Measurements from ENCODE around the gene PRPH.
"Not testable (repeated sequence)": the region's sequence is repeated elsewhere in the genome, so short reads cannot be mapped to it uniquely, and the experiment has no call there.

The PRPH gene

GRCh38 chr12:49332891-49333371, 38.0 kb downstream of the PRPH start:
- H3K36me3 Mint-ChIP-seq, result peaks cover 2% of the 10 kb centered on the region
- peaks cover 23% of the 10 kb centered on the region for H3K4me1 Mint-ChIP-seq
- peak overlapping the region; percentile 1 for H3K4me3 Mint-ChIP-seq
- H3K27ac Mint-ChIP-seq, result no peak overlapping the region
- peaks cover 37% of the 10 kb centered on the region for H3K27me3 Mint-ChIP-seq
- no peaks in the 10 kb centered on the region for H3K9me3 Mint-ChIP-seq

- peaks cover 41% of the 10 kb centered on the region for H3K27me3 Mint-ChIP-seq
- peaks cover 27% of the 10 kb centered on the region for H3K4me1 Mint-ChIP-seq
- H3K9me3 Mint-ChIP-seq, H3K27ac Mint-ChIP-seq, H3K36me3 Mint-ChIP-seq, H3K4me3 Mint-ChIP-seq: not testable (repeated sequence)
These were observed 38.8 kb downstream of the PRPH start for GRCh38 chr12:49333778-49334177.

- Mint-ChIP-seq H3K4me1 (peaks cover 27% of the 10 kb centered on the region), H3K36me3 (peaks cover 2% of the 10 kb centered on the region), H3K4me3 (no peak overlapping the region), H3K27ac (no peak overlapping the region), H3K9me3 (no peaks in the 10 kb centered on the region), H3K27me3 (peaks cover 42% of the 10 kb centered on the region)
These were observed 39.3 kb downstream of the PRPH start for GRCh38 chr12:49334226-49334625.

- Mint-ChIP-seq H3K9me3 (no peaks in the 10 kb centered on the region), H3K36me3 (peaks cover 2% of the 10 kb centered on the region), H3K4me3 (no peak overlapping the region), H3K27me3 (peaks cover 44% of the 10 kb centered on the region), H3K4me1 (peaks cover 27% of the 10 kb centered on the region), H3K27ac (no peak overlapping the region)
These were observed 39.7 kb downstream of the PRPH start for GRCh38 chr12:49334681-49335080.

- H3K4me3 Mint-ChIP-seq, result peak overlapping the region; percentile 27
- H3K9me3 Mint-ChIP-seq, result no peaks in the 10 kb centered on the region
- H3K27me3 Mint-ChIP-seq, result peaks cover 47% of the 10 kb centered on the region
- H3K27ac Mint-ChIP-seq, result peak overlapping the region; percentile 55
- H3K36me3 Mint-ChIP-seq, result peaks cover 2% of the 10 kb centered on the region
- peaks cover 27% of the 10 kb centered on the region for H3K4me1 Mint-ChIP-seq
These were observed 40.4 kb downstream of the PRPH start for GRCh38 chr12:49335118-49335954.

DNA sequence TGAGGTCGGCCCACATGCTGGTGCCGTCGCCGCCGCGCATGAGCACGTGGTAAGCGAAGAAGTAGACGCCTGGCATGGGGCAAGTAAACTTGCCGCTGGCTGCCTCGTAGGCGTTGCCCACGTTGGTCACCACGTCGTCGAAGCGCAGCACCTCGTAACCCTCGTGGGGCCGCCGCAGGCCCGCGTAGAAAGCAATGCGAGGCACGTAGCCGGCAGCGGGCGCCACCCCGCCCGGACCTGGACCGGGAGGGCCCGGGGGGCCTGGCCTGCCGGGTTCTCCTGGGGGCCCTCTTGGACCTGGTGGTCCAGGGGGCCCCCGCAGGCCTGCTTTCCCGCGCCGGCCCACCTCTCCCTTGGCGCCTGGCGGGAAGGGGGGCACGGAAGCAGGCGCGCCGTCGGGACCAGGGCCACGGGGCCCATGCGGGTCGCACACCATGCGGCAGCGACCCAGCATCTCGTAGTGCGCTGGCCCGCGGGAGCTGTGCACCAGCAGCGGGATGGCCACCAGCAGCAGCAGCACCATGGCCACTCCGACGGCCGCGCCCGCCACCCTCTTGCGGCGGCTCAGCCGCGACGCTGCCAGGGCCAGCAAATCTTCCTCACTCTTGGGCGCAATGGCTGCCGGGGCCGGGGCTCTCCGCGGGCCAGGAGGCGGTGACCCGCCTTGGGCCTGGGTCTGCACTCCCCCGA, 41.2 kb downstream of the PRPH start:
- Mint-ChIP-seq H3K27ac (peak overlapping the region; percentile 55), H3K9me3 (no peaks in the 10 kb centered on the region), H3K27me3 (peaks cover 52% of the 10 kb centered on the region), H3K36me3 (peaks cover 2% of the 10 kb centered on the region), H3K4me3 (no peak overlapping the region), H3K4me1 (peaks cover 27% of the 10 kb centered on the region)

GRCh38 chr12:49336645-49337584, 42.0 kb downstream of the PRPH start, which contains the start of gene C1QL4:
Gene C1QL4, minus strand, starts transcription at chr12:49337188. Its CDS starts 711 bp downstream, at chr12:49336477.
- no peaks in the 10 kb centered on the region for H3K9me3 Mint-ChIP-seq

DNA sequence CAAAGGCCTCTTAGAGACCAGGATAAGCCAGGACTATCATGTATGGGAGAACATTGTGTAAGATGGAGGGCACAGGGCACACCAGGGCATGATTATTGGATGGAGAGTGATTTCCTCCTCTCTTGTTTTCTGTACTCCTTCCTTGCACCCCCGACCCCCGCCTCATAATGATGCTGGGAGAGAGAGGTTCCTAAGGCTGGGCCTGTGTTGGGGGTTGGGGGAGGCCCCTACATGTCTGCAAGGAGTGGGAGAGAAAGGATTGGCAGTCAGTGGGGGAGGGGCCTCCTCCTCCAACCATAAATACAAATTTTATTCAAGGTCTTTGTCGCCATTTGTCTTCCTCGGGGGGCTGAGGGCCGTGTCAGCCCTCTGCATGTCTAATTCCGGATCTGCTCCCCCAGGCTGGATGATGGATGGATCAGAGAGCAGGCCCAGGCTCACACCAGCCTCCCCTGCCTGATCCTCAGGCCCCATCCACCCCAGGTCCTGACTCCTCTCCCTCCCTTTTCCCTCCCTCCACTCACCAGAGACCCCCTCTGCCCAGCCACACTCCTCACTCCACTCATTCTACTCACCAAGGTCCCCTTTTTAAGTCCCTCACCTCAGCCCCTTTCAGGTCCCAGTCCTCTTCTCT, 44.0 kb downstream of the PRPH start:
- Mint-ChIP-seq H3K4me1 (peaks cover 36% of the 10 kb centered on the region), H3K27me3 (peaks cover 44% of the 10 kb centered on the region), H3K9me3 (no peaks in the 10 kb centered on the region), H3K4me3 (no peak overlapping the region), H3K36me3 (peaks cover 2% of the 10 kb centered on the region), H3K27ac (no peak overlapping the region)

More at GRCh38 chr12:49336645-49337584, 42.0 kb downstream of the PRPH start, which contains the start of gene C1QL4:
- H3K4me1 Mint-ChIP-seq, result peaks cover 27% of the 10 kb centered on the region
- H3K36me3 Mint-ChIP-seq, result peaks cover 2% of the 10 kb centered on the region
- H3K4me3 Mint-ChIP-seq, result peak within 1 kb of the TSS; percentile 64
- H3K27ac Mint-ChIP-seq, result no peak within 1 kb of the TSS
- peaks cover 47% of the 10 kb centered on the region for H3K27me3 Mint-ChIP-seq

DNA sequence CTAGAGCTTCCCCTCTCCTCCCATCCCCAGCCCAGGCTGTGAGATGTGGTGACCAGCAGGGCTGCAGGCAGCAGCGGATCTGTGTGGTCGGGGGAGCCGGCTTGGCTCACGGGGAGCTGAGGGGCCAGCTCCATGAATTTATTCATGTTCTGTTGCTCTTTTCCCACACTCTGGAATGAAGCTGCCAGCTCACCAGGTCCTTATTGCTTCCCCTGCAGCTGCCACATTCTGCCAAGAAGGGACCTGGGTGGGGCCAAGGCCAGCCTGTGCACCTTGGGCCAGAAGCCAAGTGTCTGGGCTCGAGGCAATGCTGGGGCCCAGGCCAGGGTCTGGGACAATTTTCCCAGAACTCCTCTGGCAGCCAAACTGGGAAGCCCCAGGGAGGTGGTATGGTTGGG, 44.5 kb downstream of the PRPH start:
- Mint-ChIP-seq H3K27ac (no peak overlapping the region), H3K9me3 (no peaks in the 10 kb centered on the region), H3K27me3 (peaks cover 46% of the 10 kb centered on the region), H3K4me1 (peaks cover 41% of the 10 kb centered on the region), H3K36me3 (peaks cover 2% of the 10 kb centered on the region), H3K4me3 (no peak overlapping the region)

GRCh38 chr12:49340095-49340870, 45.3 kb downstream of the PRPH start:
- Mint-ChIP-seq H3K27ac (peak overlapping the region; percentile 12), H3K27me3 (peaks cover 41% of the 10 kb centered on the region), H3K4me1 (peaks cover 40% of the 10 kb centered on the region), H3K36me3 (peaks cover 2% of the 10 kb centered on the region), H3K4me3 (no peak overlapping the region), H3K9me3 (no peaks in the 10 kb centered on the region)

DNA sequence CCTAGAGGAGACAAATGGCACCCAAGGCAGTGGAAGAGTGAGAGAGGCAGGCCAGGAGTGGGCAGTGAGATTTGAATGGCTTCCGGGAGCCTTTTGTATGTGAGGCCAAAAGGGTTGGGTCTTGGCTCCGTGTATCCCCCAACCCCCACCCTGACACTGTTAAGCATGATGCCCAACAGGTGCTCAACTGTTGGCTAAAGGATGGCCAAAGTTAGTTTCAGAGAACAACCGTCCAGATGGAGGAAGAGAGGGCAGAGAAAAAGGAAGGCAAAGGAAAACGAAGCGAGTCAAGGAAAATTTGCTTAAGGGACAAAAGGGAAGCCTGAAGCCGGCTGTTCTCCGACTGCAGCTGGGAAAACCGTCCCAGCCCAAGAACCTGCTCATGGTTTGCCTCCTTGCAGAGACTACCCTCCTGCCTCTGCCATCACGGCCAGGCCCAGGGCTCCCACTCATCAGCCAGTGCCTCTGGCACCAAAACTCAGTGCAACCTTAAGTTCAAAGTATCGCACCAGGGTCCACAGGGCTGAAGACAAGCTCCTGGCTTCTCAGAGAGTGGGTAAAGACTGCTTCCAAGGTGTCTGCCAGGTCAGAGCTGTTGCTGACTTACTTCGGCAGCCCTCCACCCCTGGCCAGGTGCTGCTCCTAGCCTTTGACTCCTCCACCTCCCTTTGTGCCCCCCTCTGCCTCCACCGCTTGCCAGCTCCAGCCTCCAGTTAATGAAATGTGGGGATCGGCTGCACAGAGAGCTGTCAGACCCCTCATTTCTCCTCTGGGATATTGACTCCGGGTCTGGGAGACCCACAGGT, 46.2 kb downstream of the PRPH start:
- Mint-ChIP-seq H3K36me3 (no peaks in the 10 kb centered on the region), H3K4me1 (peaks cover 44% of the 10 kb centered on the region), H3K4me3 (peak overlapping the region; percentile 19), H3K27me3 (peaks cover 39% of the 10 kb centered on the region), H3K27ac (no peak overlapping the region), H3K9me3 (no peaks in the 10 kb centered on the region)

DNA sequence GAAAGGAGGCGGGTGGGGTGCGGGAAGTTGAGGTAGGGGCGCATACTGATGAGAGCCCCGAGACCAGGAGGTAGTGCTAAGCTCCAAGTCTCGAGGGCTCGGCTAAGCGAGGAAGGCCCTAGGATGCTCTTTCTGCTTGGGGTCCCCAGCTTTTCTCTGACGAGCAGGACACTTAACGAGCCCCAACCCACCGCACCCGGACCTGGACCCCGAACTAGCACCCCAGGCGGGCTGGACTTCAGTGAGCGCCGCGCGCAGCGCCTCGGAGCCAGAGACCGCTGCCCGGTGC, 46.8 kb downstream of the PRPH start:
- H3K36me3 Mint-ChIP-seq, result no peaks in the 10 kb centered on the region
- H3K4me3 Mint-ChIP-seq, result no peak overlapping the region
- H3K27ac Mint-ChIP-seq, result no peak overlapping the region
- H3K9me3 Mint-ChIP-seq, result no peaks in the 10 kb centered on the region
- H3K4me1 Mint-ChIP-seq, result peaks cover 48% of the 10 kb centered on the region
- peaks cover 42% of the 10 kb centered on the region for H3K27me3 Mint-ChIP-seq

GRCh38 chr12:49342066-49342913, 47.3 kb downstream of the PRPH start:
- Mint-ChIP-seq H3K4me1 (peaks cover 48% of the 10 kb centered on the region), H3K36me3 (no peaks in the 10 kb centered on the region), H3K27me3 (peaks cover 42% of the 10 kb centered on the region), H3K27ac (peak overlapping the region; percentile 82), H3K9me3 (no peaks in the 10 kb centered on the region), H3K4me3 (peak overlapping the region; percentile 64)

Data from activated naive CD4-positive, alpha-beta T cell treated with anti-CD3 and anti-CD28 coated beads, Interleukin-2, amount 50 U/mL, for 24 hours (primary cell).